Activated CD8-positive, alpha-beta T cell treated with anti-CD3 and anti-CD28 coated beads, Interleukin-2, amount 10 ng/mL, durations not matched to agents 7 days and 5 days (primary cell): ENCODE measurements around the gene ABCD3. TPM values are rescaled to one million over a fixed set of nuclear protein-coding genes. Genes with fewer than 3 reads are reported as not detected.

ENCODE experiments used
- ATAC-seq: fragments of 150-1000 bp; cut with Tn5 transposase; one replicate; pipeline ENCODE4 v1.10.0; 2021; ENCODE audit warnings: moderate library complexity
- CTCF ChIA-PET: fragments of 350-600 bp; sonication (Branson Sonifier 250); formaldehyde crosslinking; loops from one replicate; lab custom pipeline; 2021; ENCODE audit warnings: antibody characterized with exemption; lab: Charles Lee
- POLR2A ChIA-PET: fragments of 350-600 bp; sonication (Branson Sonifier 250); formaldehyde crosslinking; loops from one replicate; lab custom pipeline; 2021; ENCODE audit warnings: antibody characterized with exemption; lab: Charles Lee
- DNase-seq: peaks from one replicate; pipeline ENCODE4 v3.0.0-alpha.2; 2020
- H3K27ac Mint-ChIP-seq: one replicate; pipeline ENCODE4 v1.8.0; 2021; ENCODE audit warnings: mild to moderate bottlenecking, mixed read lengths
- H3K27me3 Mint-ChIP-seq: one replicate; pipeline ENCODE4 v1.8.0; 2021; ENCODE audit warnings: low read depth, mixed read lengths
- H3K36me3 Mint-ChIP-seq: one replicate; pipeline ENCODE4 v1.8.0; 2021; ENCODE audit warnings: low read depth, mixed read lengths
- H3K4me1 Mint-ChIP-seq: one replicate; pipeline ENCODE4 v1.8.0; 2021; ENCODE audit warnings: low read depth, mixed read lengths
- H3K4me3 Mint-ChIP-seq: one replicate; pipeline ENCODE4 v1.8.0; 2021; ENCODE audit warnings: mild to moderate bottlenecking, mixed read lengths
- H3K9me3 Mint-ChIP-seq: one replicate; pipeline ENCODE4 v1.8.0; 2022; ENCODE audit warnings: mixed read lengths; ENCODE audit not compliant: insufficient read depth
- total RNA-seq, 2 experiments: library from RNA; stranded (reverse); gene quantifications; one replicate each; pipeline ENCODE4 v1.2.3, GENCODE V29; 2021

ABCD3 gene
- total RNA-seq, 2 experiments from 2014 or later = 25.0 to 25.2 TPM

- Mint-ChIP-seq H3K27ac (no peak overlapping the region), H3K4me3 (peak overlapping the region; percentile 79), H3K9me3 (no peaks in the 10 kb centered on the region), H3K27me3 (peaks cover 55% of the 10 kb centered on the region), H3K36me3 (no peaks in the 10 kb centered on the region), H3K4me1 (peaks cover 20% of the 10 kb centered on the region)
- CTCF ChIA-PET = interaction anchor here (1.7 to 1.9 kb wide), 2 partner anchors 22 to 61 kb away, joined by 7 to 10 read pairs; no protein-coding TSS in a partner anchor
- DNase-seq (no peak), ATAC-seq (peak; percentile 31)
- POLR2A ChIA-PET = no interaction called here
Observed at GRCh38 chr1:94542088-94542870, 124.1 kb downstream of the ABCD3 start.

- peak overlapping the region; percentile 79 for H3K4me3 Mint-ChIP-seq
Observed at GRCh38 chr1:94543001-94543400, 124.8 kb downstream of the ABCD3 start.

GRCh38 chr1:94543893-94544635 is 125.9 kb downstream of the ABCD3 start:
- CTCF ChIA-PET = no interaction called here
- no peak overlapping the region for H3K27ac Mint-ChIP-seq
- H3K27me3 Mint-ChIP-seq = peaks cover 54% of the 10 kb centered on the region
- no peaks in the 10 kb centered on the region for H3K36me3 Mint-ChIP-seq
- H3K4me1 Mint-ChIP-seq = peaks cover 20% of the 10 kb centered on the region
- H3K9me3 Mint-ChIP-seq = no peaks in the 10 kb centered on the region
- H3K4me3 Mint-ChIP-seq = no peak overlapping the region
- DNase-seq (no peak), ATAC-seq (no peak)
- POLR2A ChIA-PET = no interaction called here

More at GRCh38 chr1:94543001-94543400, 124.8 kb downstream of the ABCD3 start:
- peaks cover 20% of the 10 kb centered on the region for H3K4me1 Mint-ChIP-seq
- ATAC-seq (no peak), DNase-seq (no peak)
- no peak overlapping the region for H3K27ac Mint-ChIP-seq
- peaks cover 53% of the 10 kb centered on the region for H3K27me3 Mint-ChIP-seq
- ChIA-PET POLR2A (no interaction called here), CTCF (interaction anchor here (1.7 to 1.9 kb wide), 2 partner anchors 22 to 62 kb away, joined by 7 to 10 read pairs; no protein-coding TSS in a partner anchor)
- no peaks in the 10 kb centered on the region for H3K36me3 Mint-ChIP-seq
- no peaks in the 10 kb centered on the region for H3K9me3 Mint-ChIP-seq

GRCh38 chr1:94544706-94545490 is 126.7 kb downstream of the ABCD3 start:
- CTCF ChIA-PET = interaction anchor here (1.2 kb wide), 1 partner anchor 12 kb away, joined by 3 read pairs; no protein-coding TSS in a partner anchor
- Mint-ChIP-seq H3K27ac (no peak overlapping the region), H3K9me3 (no peaks in the 10 kb centered on the region), H3K27me3 (peaks cover 48% of the 10 kb centered on the region), H3K4me3 (no peak overlapping the region), H3K4me1 (peaks cover 20% of the 10 kb centered on the region), H3K36me3 (no peaks in the 10 kb centered on the region)
- ATAC-seq (no peak), DNase-seq (no peak)
- POLR2A ChIA-PET = no interaction called here

DNA sequence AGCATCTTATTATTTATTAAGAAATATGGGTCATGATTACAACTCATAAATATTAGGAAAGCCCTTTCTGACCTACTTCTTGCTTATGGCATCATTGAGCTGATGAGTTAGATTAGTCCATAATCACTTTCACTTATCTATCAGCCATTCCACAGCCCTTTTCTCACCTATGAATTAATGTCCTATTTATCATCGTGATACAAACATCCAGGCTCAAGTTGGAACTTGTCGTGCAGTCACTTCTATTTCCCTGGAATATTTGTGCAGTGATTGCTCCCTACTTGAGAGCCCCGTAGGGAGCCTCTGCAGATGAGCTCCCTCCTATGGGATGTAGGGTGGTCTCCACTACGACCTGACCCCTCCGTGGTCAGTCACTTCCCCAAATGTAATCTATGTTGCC is 131.5 kb downstream of the ABCD3 start:
- no peak overlapping the region for H3K27ac Mint-ChIP-seq
- ChIA-PET POLR2A (no interaction called here), CTCF (no interaction called here)
- H3K9me3 Mint-ChIP-seq = no peaks in the 10 kb centered on the region
- H3K4me3 Mint-ChIP-seq = no peak overlapping the region
- peaks cover 35% of the 10 kb centered on the region for H3K27me3 Mint-ChIP-seq
- ATAC-seq (no peak), DNase-seq (no peak)
- no peaks in the 10 kb centered on the region for H3K4me1 Mint-ChIP-seq
- H3K36me3 Mint-ChIP-seq = no peaks in the 10 kb centered on the region

- ChIA-PET CTCF (no interaction called here), POLR2A (no interaction called here)
- Mint-ChIP-seq H3K27ac (no peak overlapping the region), H3K4me1 (no peaks in the 10 kb centered on the region), H3K27me3 (peaks cover 30% of the 10 kb centered on the region), H3K4me3 (no peak overlapping the region), H3K36me3 (no peaks in the 10 kb centered on the region), H3K9me3 (no peaks in the 10 kb centered on the region)
- ATAC-seq (no peak), DNase-seq (no peak)
Observed at GRCh38 chr1:94550396-94550795, 132.2 kb downstream of the ABCD3 start.

- ATAC-seq (no peak), DNase-seq (no peak)
- Mint-ChIP-seq H3K27ac (no peak overlapping the region), H3K27me3 (peaks cover 30% of the 10 kb centered on the region), H3K36me3 (no peaks in the 10 kb centered on the region), H3K9me3 (no peaks in the 10 kb centered on the region), H3K4me3 (no peak overlapping the region), H3K4me1 (no peaks in the 10 kb centered on the region)
- ChIA-PET CTCF (no interaction called here), POLR2A (no interaction called here)
Observed at GRCh38 chr1:94550800-94551241, 132.6 kb downstream of the ABCD3 start.

DNA sequence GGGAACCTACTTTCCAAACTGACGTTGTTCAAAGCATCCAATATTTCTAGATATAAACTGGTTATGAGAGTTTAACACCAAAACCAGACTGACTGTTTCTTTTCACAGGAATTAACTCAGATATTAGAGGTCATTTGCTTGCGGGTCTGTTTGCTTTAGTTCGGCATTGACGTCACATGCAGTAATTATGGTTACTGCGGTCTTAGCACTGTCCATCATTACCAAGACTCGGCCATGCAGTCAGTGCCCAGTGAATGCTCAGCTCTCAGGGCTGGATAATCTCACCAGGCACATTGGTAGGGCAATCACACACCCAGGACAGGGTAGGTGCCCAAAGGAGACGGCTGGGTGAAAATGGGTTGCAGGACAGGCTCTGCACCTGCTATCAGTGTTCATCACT is 133.3 kb downstream of the ABCD3 start:
- Mint-ChIP-seq H3K27me3 (peaks cover 26% of the 10 kb centered on the region), H3K9me3 (no peaks in the 10 kb centered on the region), H3K4me1 (no peaks in the 10 kb centered on the region), H3K4me3 (no peak overlapping the region), H3K27ac (no peak overlapping the region), H3K36me3 (no peaks in the 10 kb centered on the region)
- ChIA-PET CTCF (no interaction called here), POLR2A (no interaction called here)
- DNase-seq (no peak), ATAC-seq (no peak)

DNA sequence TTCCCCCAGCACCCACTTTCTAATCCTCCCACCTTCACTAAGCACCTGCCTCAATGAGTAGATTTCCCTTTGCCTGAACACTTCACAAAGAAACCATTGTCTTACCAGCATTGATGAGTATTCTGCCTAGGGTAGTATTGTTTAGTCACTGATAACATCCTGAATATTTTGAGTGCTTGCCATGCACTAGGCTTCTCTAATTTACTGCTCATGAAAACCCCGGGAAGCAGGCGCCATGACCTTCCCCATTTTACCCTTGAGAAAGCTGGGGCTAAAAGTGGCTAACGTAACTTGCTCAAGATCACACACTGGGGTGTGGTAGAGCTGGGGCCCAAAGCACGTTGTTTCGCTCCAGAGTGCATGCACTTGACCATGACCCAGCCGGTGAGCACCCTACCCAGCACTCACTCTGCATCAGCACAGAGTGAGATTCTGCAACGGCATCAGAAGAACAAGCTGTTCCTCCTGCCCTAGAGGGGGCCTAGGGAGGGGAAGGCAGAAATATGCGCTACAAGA is 133.9 kb downstream of the ABCD3 start:
- Mint-ChIP-seq H3K27me3 (peaks cover 20% of the 10 kb centered on the region), H3K36me3 (no peaks in the 10 kb centered on the region), H3K9me3 (no peaks in the 10 kb centered on the region), H3K27ac (no peak overlapping the region), H3K4me3 (no peak overlapping the region), H3K4me1 (no peaks in the 10 kb centered on the region)
- ATAC-seq (no peak), DNase-seq (no peak)
- ChIA-PET POLR2A (no interaction called here), CTCF (no interaction called here)

- no peaks in the 10 kb centered on the region for H3K36me3 Mint-ChIP-seq
- H3K27me3 Mint-ChIP-seq = peaks cover 19% of the 10 kb centered on the region
- H3K4me3 Mint-ChIP-seq = no peak overlapping the region
- DNase-seq (no peak), ATAC-seq (no peak)
- H3K9me3 Mint-ChIP-seq = no peaks in the 10 kb centered on the region
- no peak overlapping the region for H3K27ac Mint-ChIP-seq
- ChIA-PET POLR2A (no interaction called here), CTCF (no interaction called here)
- H3K4me1 Mint-ChIP-seq = no peaks in the 10 kb centered on the region
Observed at GRCh38 chr1:94553323-94553730, 135.1 kb downstream of the ABCD3 start.

DNA sequence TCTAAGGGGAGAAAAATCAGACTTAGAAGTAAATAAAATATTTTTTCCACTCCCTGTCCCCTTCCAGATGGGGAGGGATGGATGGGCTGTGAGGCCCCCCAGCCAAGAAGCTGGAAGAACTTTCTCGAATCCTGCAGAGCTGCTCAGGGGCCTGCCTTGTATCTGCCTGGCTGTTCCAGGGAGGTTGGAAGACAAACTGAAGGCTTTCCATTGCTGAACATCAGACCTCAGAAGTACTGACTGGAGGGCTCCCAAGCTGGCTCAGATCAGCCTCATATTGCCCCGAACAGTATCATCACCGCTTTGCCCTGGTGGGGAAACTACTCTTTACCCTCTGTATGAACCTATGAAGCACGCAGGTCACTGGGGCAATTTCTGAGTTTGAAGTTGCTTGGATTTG is 135.7 kb downstream of the ABCD3 start:
- Mint-ChIP-seq H3K27ac (no peak overlapping the region), H3K4me1 (no peaks in the 10 kb centered on the region), H3K4me3 (no peak overlapping the region), H3K9me3 (no peaks in the 10 kb centered on the region), H3K36me3 (no peaks in the 10 kb centered on the region), H3K27me3 (peaks cover 14% of the 10 kb centered on the region)
- DNase-seq = no peak
- POLR2A ChIA-PET = no interaction called here
- no peak for ATAC-seq
- CTCF ChIA-PET = no interaction called here
